ENCODE data around the gene ITGA3.

Gene ITGA3

DNA sequence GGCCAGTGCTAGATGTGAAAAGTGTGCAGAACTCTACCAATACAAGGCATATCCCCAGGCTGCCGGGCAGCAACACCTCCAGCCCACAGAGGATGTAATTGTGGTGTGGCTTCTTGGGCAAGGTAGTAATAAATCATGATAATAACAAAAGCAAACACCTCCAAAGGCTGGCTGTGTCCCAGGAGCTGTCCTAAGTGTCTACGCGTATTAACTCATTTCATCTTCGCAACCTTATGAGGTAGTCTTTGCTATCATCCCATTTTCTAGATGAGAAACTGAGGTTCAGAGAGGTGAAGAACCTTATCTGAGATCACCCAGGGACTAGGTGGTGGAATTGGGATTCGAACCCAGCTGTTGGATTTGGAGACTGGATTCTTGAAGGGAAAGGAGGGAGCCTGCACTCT, 44.6 kb downstream of the ITGA3 start:
- no peak overlapping the region for H3K4me3 ChIP-seq (ENCODE audit: low read depth, low read length)
- DNase-seq (ENCODE audit: low read depth) = no peak
- TF ChIP-seq MYC (IDR thresholded peaks at IDR 0.05; ENCODE audit: low read depth, low read length) (no peak), POLR2A (IDR thresholded peaks at IDR 0.05; ENCODE audit: extremely low read depth, insufficient read length) (no peak)
- TF ChIP-seq, protein P1, sequence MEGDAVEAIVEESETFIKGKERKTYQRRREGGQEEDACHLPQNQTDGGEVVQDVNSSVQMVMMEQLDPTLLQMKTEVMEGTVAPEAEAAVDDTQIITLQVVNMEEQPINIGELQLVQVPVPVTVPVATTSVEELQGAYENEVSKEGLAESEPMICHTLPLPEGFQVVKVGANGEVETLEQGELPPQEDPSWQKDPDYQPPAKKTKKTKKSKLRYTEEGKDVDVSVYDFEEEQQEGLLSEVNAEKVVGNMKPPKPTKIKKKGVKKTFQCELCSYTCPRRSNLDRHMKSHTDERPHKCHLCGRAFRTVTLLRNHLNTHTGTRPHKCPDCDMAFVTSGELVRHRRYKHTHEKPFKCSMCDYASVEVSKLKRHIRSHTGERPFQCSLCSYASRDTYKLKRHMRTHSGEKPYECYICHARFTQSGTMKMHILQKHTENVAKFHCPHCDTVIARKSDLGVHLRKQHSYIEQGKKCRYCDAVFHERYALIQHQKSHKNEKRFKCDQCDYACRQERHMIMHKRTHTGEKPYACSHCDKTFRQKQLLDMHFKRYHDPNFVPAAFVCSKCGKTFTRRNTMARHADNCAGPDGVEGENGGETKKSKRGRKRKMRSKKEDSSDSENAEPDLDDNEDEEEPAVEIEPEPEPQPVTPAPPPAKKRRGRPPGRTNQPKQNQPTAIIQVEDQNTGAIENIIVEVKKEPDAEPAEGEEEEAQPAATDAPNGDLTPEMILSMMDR (IDR thresholded peaks at IDR 0.05; ENCODE audit: low read depth, low read length) = no peak
- TF ChIP-seq, protein P2, sequence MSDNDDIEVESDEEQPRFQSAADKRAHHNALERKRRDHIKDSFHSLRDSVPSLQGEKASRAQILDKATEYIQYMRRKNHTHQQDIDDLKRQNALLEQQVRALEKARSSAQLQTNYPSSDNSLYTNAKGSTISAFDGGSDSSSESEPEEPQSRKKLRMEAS (IDR thresholded peaks at IDR 0.05; ENCODE audit: low read depth, low read length) = no peak

DNA sequence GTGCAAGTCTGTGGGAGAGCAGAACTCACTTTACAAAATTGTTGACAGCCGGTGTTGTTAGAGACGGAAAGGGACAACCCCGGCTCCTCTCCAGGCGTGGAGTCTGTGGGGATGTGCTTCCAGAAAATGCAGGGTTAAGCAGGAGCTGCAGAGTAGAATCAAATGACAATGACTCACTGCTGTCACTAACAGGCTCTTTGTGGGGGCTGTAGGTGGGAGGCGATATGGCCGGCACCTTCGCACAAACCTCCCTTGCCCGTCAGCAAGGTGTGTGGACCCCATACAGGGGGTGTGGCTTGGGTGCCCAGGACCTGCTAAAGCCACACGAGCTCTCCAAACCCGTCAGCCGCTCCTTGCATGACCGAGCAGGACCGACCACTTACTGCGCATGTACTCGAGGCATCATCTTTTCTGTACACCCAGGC, 45.0 kb downstream of the ITGA3 start:
- H3K4me3 ChIP-seq (ENCODE audit: low read depth, low read length) = no peak overlapping the region
- no peak for DNase-seq (ENCODE audit: low read depth)
- TF ChIP-seq MYC (IDR thresholded peaks at IDR 0.05; ENCODE audit: low read depth, low read length) (no peak), POLR2A (IDR thresholded peaks at IDR 0.05; ENCODE audit: extremely low read depth, insufficient read length) (no peak)
- TF ChIP-seq, protein P1 (IDR thresholded peaks at IDR 0.05; ENCODE audit: low read depth, low read length) = no peak
- TF ChIP-seq, protein P2 (IDR thresholded peaks at IDR 0.05; ENCODE audit: low read depth, low read length) = no peak

DNA sequence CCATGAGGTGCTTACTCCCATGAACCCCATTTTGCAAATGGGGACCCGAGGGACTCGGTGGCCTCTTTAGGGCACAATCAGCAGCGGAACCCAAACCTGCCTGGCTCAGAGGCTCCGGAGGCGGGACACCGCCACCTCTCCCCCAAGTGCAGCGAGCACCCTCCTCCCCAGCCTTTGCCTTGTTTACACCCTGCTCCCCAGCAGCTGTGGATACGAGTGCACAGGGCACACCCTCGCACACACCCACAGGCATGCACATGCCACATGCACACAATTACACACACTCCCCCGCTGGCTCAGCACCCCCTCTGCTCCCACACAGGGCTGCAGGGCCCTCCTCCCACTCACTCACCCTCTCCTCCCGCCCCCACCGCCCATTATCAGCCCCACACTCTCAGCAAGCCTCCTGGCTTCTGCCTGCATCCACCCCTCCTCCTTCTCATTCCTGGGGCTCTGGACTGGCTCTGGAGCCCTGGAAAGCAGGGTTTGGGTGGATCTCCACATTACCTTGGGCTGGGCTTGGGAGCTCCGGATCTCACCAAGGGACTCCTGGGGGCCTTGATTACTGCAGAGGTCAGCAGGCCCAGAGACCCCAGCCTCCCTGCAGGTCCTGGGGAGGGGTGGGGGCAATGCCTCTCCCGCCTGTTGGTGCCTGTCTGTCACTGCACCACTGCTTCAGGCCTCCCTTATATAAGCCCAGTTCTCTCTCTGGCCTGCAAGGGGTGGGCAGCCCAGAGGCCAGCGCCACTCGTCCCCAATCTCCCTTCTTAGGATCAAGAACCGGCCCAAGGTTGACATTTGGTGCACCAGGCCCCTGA, 45.6 kb downstream of the ITGA3 start:
- DNase-seq (ENCODE audit: low read depth) = peak; percentile 50
- H3K4me3 ChIP-seq (ENCODE audit: low read depth, low read length) = no peak overlapping the region
- TF ChIP-seq POLR2A (IDR thresholded peaks at IDR 0.05; ENCODE audit: extremely low read depth, insufficient read length) (no peak), MYC (IDR thresholded peaks at IDR 0.05; ENCODE audit: low read depth, low read length) (no peak)
- TF ChIP-seq, protein P1 (IDR thresholded peaks at IDR 0.05; ENCODE audit: low read depth, low read length) = no peak
- TF ChIP-seq, protein P2 (IDR thresholded peaks at IDR 0.05; ENCODE audit: low read depth, low read length) = no peak

DNA sequence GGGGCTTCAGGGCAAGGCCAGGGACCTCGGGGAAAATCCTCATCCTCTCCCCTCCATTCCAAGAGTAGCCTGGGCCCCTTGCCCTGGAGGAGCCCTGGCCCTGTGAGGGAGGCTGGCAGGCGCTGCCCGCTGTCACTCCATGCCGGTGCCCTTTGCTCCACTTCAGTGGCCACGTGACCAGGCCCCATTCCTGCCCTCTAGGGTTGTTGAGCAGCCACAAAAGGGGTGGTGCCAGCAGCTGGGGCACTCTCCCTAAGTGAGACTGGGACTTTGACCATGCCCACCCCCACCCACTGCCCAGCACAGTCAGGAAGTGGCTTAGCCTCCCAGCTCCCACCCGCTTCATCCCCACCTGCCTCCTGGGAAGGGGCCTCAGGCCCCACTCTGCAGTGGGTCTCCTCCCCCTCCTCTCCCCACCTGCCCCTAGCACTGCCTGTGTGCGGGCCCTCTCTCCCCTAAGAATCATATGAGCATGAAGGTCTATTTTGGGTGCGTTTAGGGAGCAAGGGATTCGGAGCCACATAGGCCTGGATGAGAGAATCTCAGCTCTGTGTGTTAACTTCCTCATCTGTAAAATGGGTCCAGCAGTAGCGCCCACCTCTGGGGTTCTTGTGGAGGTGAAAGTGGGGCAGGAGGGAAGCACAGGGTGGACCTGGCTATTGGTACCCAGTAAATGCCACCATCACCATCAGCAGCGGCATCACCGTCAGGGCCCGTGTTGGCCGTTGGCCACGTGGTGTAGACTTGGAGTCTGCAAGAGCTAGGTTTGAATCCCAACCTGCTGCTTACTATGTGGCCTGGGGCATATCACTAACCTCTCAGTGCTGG, 46.5 kb downstream of the ITGA3 start:
- TF ChIP-seq, protein P2 (IDR thresholded peaks at IDR 0.05; ENCODE audit: low read depth, low read length) = no peak
- TF ChIP-seq POLR2A (IDR thresholded peaks at IDR 0.05; ENCODE audit: extremely low read depth, insufficient read length) (no peak), MYC (IDR thresholded peaks at IDR 0.05; ENCODE audit: low read depth, low read length) (no peak)
- TF ChIP-seq, protein P1 (IDR thresholded peaks at IDR 0.05; ENCODE audit: low read depth, low read length) = no peak
- H3K4me3 ChIP-seq (ENCODE audit: low read depth, low read length) = no peak overlapping the region
- no peak for DNase-seq (ENCODE audit: low read depth)

DNA sequence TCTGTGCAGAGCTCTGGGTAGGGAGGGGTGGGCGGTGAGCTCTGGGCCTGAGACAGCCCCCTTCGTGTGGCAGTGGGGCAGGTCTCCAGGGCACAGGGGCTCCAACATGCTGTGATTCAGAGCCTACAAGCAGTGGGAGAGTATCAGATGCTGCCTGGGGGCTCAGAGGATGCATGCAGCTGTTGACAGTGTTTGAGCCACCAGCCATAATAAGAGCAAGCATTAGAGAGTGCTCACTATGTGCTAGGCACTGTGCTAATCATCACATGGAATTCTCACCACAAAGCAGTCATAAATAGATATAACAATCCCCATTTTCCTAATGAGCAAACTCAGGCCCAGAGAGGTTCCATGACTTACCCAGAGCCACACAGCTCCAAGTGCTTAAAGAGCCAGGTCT, 47.3 kb downstream of the ITGA3 start:
- DNase-seq (ENCODE audit: low read depth) = no peak
- no peak overlapping the region for H3K4me3 ChIP-seq (ENCODE audit: low read depth, low read length)
- TF ChIP-seq, protein P2 (IDR thresholded peaks at IDR 0.05; ENCODE audit: low read depth, low read length) = no peak
- TF ChIP-seq MYC (IDR thresholded peaks at IDR 0.05; ENCODE audit: low read depth, low read length) (no peak), POLR2A (IDR thresholded peaks at IDR 0.05; ENCODE audit: extremely low read depth, insufficient read length) (no peak)
- TF ChIP-seq, protein P1 (IDR thresholded peaks at IDR 0.05; ENCODE audit: low read depth, low read length) = no peak

All from NB4 (cell line).